ENCODE results near the gene ARHGEF25.

DNA sequence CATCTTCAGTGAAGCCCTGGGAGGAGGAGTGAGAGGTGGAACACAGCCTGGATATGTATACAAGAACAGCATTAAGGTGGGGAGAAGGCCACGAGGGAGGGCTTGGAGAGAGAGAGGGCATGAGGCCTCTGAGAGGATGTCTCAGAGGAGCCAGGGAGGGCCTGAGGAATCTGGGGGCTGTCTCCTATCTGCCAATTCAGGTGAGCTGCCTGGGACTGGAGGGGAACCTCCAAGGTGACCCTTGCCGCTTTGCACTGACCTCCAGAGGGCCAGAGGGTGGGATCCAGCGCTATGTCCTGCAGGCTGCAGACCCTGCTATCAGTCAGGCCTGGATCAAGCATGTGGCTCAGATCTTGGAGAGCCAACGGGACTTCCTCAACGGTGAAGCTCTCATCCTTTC lies 4.4 kb downstream of the ARHGEF25 start:
- TF ChIP-seq, protein P1, sequence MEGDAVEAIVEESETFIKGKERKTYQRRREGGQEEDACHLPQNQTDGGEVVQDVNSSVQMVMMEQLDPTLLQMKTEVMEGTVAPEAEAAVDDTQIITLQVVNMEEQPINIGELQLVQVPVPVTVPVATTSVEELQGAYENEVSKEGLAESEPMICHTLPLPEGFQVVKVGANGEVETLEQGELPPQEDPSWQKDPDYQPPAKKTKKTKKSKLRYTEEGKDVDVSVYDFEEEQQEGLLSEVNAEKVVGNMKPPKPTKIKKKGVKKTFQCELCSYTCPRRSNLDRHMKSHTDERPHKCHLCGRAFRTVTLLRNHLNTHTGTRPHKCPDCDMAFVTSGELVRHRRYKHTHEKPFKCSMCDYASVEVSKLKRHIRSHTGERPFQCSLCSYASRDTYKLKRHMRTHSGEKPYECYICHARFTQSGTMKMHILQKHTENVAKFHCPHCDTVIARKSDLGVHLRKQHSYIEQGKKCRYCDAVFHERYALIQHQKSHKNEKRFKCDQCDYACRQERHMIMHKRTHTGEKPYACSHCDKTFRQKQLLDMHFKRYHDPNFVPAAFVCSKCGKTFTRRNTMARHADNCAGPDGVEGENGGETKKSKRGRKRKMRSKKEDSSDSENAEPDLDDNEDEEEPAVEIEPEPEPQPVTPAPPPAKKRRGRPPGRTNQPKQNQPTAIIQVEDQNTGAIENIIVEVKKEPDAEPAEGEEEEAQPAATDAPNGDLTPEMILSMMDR (IDR thresholded peaks at IDR 0.05) = no peak
- no peak for TF ChIP-seq EZH2 (IDR thresholded peaks at IDR 0.05; ENCODE audit: borderline replicate concordance, insufficient read depth, low read depth, low read length, poor library complexity, severe bottlenecking)

All from B cell (primary cell).